Hepatocyte (in vitro differentiated cells): ENCODE data around the gene NELFCD.

Experiments used
- EZH2 ChIP-seq: fragments of 200-600 bp; sonication (generic); IDR thresholded peaks from 2 replicates; pipeline ENCODE4 v1.6.1; 2016; ENCODE audit warnings: antibody characterized with exemption, mild to moderate bottlenecking, borderline replicate concordance
- TF ChIP-seq, protein P1 (sequence below): fragments of 200-600 bp; sonication (generic); IDR thresholded peaks from 2 replicates; pipeline ENCODE4 v1.5.1; 2016; ENCODE audit warnings: antibody characterized with exemption, mild to moderate bottlenecking; ENCODE audit not compliant: poor library complexity

DNA sequence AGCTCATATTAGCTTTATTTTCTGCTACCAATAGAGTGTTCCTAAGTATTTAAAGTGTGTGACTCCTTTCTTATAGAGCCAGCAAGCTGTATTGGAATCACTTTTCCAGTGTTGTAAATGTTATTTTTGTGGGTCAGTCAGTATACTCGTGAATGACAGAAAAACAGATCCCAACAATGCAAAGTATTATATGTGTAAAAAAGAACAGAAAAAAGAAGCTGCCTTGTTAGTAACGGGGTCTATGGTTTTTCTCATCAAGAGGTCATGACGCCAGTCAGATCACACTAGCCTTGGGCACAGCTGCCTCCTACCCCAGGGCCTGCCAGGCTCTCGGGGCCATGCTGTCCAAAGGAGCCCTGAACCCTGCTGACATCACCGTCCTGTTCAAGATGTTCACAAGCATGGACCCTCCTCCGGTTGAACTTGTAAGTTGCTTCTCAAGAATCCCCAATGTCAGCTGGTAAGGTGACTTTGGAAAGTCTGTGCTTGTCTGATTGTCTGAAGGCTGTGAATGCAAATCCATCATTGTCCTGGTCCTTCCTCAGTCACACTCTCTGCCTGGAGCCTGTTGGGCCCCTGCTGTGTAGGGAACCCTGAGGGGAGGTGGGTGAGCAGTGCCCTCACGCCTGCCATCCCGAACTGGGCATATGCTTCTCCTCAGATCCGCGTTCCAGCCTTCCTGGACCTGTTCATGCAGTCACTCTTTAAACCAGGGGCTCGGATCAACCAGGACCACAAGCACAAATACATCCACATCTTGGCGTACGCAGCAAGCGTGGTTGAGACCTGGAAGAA, 9.8 kb downstream of the NELFCD start:
- TF ChIP-seq, protein P1, sequence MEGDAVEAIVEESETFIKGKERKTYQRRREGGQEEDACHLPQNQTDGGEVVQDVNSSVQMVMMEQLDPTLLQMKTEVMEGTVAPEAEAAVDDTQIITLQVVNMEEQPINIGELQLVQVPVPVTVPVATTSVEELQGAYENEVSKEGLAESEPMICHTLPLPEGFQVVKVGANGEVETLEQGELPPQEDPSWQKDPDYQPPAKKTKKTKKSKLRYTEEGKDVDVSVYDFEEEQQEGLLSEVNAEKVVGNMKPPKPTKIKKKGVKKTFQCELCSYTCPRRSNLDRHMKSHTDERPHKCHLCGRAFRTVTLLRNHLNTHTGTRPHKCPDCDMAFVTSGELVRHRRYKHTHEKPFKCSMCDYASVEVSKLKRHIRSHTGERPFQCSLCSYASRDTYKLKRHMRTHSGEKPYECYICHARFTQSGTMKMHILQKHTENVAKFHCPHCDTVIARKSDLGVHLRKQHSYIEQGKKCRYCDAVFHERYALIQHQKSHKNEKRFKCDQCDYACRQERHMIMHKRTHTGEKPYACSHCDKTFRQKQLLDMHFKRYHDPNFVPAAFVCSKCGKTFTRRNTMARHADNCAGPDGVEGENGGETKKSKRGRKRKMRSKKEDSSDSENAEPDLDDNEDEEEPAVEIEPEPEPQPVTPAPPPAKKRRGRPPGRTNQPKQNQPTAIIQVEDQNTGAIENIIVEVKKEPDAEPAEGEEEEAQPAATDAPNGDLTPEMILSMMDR = no peak
- no peak for TF ChIP-seq EZH2
